Dendritic cell treated with granulocyte-macrophage colony-stimulating factor and Interleukin-4, amounts not matched to agents 40 ng/mL and 50 ng/mL, for 4 days (primary cell): ENCODE measurements around the gene TMPRSS5.

Experiments
- H3K27ac Mint-ChIP-seq: one replicate; pipeline ENCODE4 v1.8.0; 2022; ENCODE audit warnings: mild to moderate bottlenecking, mixed read lengths
- H3K27me3 Mint-ChIP-seq: one replicate; pipeline ENCODE4 v1.8.0; 2022; ENCODE audit warnings: mild to moderate bottlenecking, mixed read lengths
- H3K36me3 Mint-ChIP-seq: one replicate; pipeline ENCODE4 v1.8.0; 2022; ENCODE audit warnings: low read depth, mixed read lengths
- H3K4me1 Mint-ChIP-seq: one replicate; pipeline ENCODE4 v1.8.0; 2022; ENCODE audit warnings: low read depth, mixed read lengths
- H3K4me3 Mint-ChIP-seq: one replicate; pipeline ENCODE4 v1.8.0; 2022; ENCODE audit warnings: mild to moderate bottlenecking, moderate library complexity, mixed read lengths
- H3K9me3 Mint-ChIP-seq: one replicate; pipeline ENCODE4 v1.8.0; 2022; ENCODE audit warnings: mixed read lengths
- intact Hi-C: fragments of 100-400 bp; cut with micrococcal nuclease; formaldehyde crosslinking; loops from one replicate; pipeline ENCODE4 v1.15.0; 2022

TMPRSS5 gene

GRCh38 chr11:113644605-113645004 lies 61.5 kb downstream of the TMPRSS5 start:
- intact Hi-C loops: no loop called here
- Mint-ChIP-seq H3K27ac (no peak overlapping the region), H3K9me3 (no peaks in the 10 kb centered on the region), H3K4me3 (no peak overlapping the region), H3K4me1 (peaks cover 14% of the 10 kb centered on the region), H3K27me3 (peaks cover 4% of the 10 kb centered on the region), H3K36me3 (no peaks in the 10 kb centered on the region)

- intact Hi-C loops: no loop called here
- Mint-ChIP-seq H3K9me3 (no peaks in the 10 kb centered on the region), H3K4me1 (peaks cover 14% of the 10 kb centered on the region), H3K36me3 (no peaks in the 10 kb centered on the region), H3K27me3 (peaks cover 4% of the 10 kb centered on the region), H3K27ac (no peak overlapping the region), H3K4me3 (no peak overlapping the region)
Measured at GRCh38 chr11:113643701-113644100, 62.4 kb downstream of the TMPRSS5 start.

- no peaks in the 10 kb centered on the region for H3K9me3 Mint-ChIP-seq
- no peak overlapping the region for H3K4me3 Mint-ChIP-seq
- peaks cover 4% of the 10 kb centered on the region for H3K27me3 Mint-ChIP-seq
- H3K4me1 Mint-ChIP-seq: peaks cover 10% of the 10 kb centered on the region
- no peak overlapping the region for H3K27ac Mint-ChIP-seq
- intact Hi-C loops: no loop called here
- H3K36me3 Mint-ChIP-seq: no peaks in the 10 kb centered on the region
Measured at GRCh38 chr11:113643006-113643585, 63.0 kb downstream of the TMPRSS5 start.

GRCh38 chr11:113642090-113642489 lies 64.0 kb downstream of the TMPRSS5 start:
- Mint-ChIP-seq H3K27ac (no peak overlapping the region), H3K4me3 (no peak overlapping the region), H3K9me3 (no peaks in the 10 kb centered on the region), H3K27me3 (peaks cover 4% of the 10 kb centered on the region), H3K36me3 (no peaks in the 10 kb centered on the region), H3K4me1 (peaks cover 2% of the 10 kb centered on the region)
- intact Hi-C loops: no loop called here

GRCh38 chr11:113638376-113638775 lies 67.7 kb downstream of the TMPRSS5 start:
- no peak overlapping the region for H3K27ac Mint-ChIP-seq
- no peak overlapping the region for H3K4me3 Mint-ChIP-seq
- no peaks in the 10 kb centered on the region for H3K36me3 Mint-ChIP-seq
- intact Hi-C loops: no loop called here
- H3K4me1 Mint-ChIP-seq: no peaks in the 10 kb centered on the region
- peaks cover 4% of the 10 kb centered on the region for H3K27me3 Mint-ChIP-seq
- H3K9me3 Mint-ChIP-seq: peaks cover 10% of the 10 kb centered on the region

- Mint-ChIP-seq H3K9me3 (peaks cover 10% of the 10 kb centered on the region), H3K27me3 (no peaks in the 10 kb centered on the region), H3K4me3 (no peak overlapping the region), H3K4me1 (no peaks in the 10 kb centered on the region), H3K36me3 (no peaks in the 10 kb centered on the region), H3K27ac (no peak overlapping the region)
- intact Hi-C loops: no loop called here
Measured at GRCh38 chr11:113637636-113638035, 68.5 kb downstream of the TMPRSS5 start.
